ACHN (cell line): ENCODE results near the gene IRF2.
"Not testable (repeated sequence)": the region's sequence is repeated elsewhere in the genome, so short reads cannot be mapped to it uniquely, and the experiment has no call there.

ENCODE experiments used
- DNase-seq: peaks from one replicate; pipeline ENCODE4 v3.0.0-alpha.2; 2015
- in situ Hi-C: cut with HindIII; loops from 2 replicates; pipeline ENCODE4 v1.10.0; 2017; ENCODE audit warnings: low sequenced_read_pairs, low pct_ligation_motif_present, low pct_unique_long_range_greater_than_20kb

Gene IRF2

GRCh38 chr4:184384056-184384809 lies 90.1 kb downstream of the IRF2 start:
- peak; percentile 64 for DNase-seq
- in situ Hi-C loops = no loop called here

GRCh38 chr4:184383497-184384055 lies 90.8 kb downstream of the IRF2 start:
- in situ Hi-C loops = no loop called here
- DNase-seq = peak; percentile 88

- DNase-seq = no peak
- in situ Hi-C loops = no loop called here
Observed at GRCh38 chr4:184382189-184382846, 92.0 kb downstream of the IRF2 start.

- DNase-seq = no peak
- in situ Hi-C loops = no loop called here
Observed at GRCh38 chr4:184380707-184381106, 93.6 kb downstream of the IRF2 start.

- in situ Hi-C loops = not testable (repeated sequence)
Observed at GRCh38 chr4:184380214-184380613, 94.1 kb downstream of the IRF2 start.

GRCh38 chr4:184376923-184377322 lies 97.4 kb downstream of the IRF2 start:
- no peak for DNase-seq
- in situ Hi-C loops = no loop called here

More at GRCh38 chr4:184380214-184380613, 94.1 kb downstream of the IRF2 start:
- DNase-seq = not testable (repeated sequence)

- DNase-seq = no peak
- in situ Hi-C loops = no loop called here
Observed at GRCh38 chr4:184376126-184376838, 98.1 kb downstream of the IRF2 start.

- DNase-seq, in situ Hi-C loops: not testable (repeated sequence)
Observed at GRCh38 chr4:184375623-184376022, 98.7 kb downstream of the IRF2 start.

- in situ Hi-C loops = no loop called here
- DNase-seq = no peak
Observed at GRCh38 chr4:184375027-184375426, 99.3 kb downstream of the IRF2 start.

GRCh38 chr4:184373886-184374405 lies 100.4 kb downstream of the IRF2 start:
- in situ Hi-C loops = no loop called here
- no peak for DNase-seq

GRCh38 chr4:184371390-184371787 lies 103.0 kb downstream of the IRF2 start:
- in situ Hi-C loops = no loop called here

GRCh38 chr4:184370711-184371389 lies 103.5 kb downstream of the IRF2 start:
- in situ Hi-C loops = no loop called here
- no peak for DNase-seq

More at GRCh38 chr4:184371390-184371787, 103.0 kb downstream of the IRF2 start:
- DNase-seq = no peak

GRCh38 chr4:184369871-184370270 lies 104.5 kb downstream of the IRF2 start:
- no peak for DNase-seq
- in situ Hi-C loops = no loop called here

- in situ Hi-C loops = no loop called here
- no peak for DNase-seq
Observed at GRCh38 chr4:184368731-184369130, 105.6 kb downstream of the IRF2 start.

GRCh38 chr4:184368290-184368689 lies 106.1 kb downstream of the IRF2 start:
- no peak for DNase-seq

GRCh38 chr4:184364100-184364921 lies 110.0 kb downstream of the IRF2 start:
- peak; percentile 83 for DNase-seq
- in situ Hi-C loops = no loop called here

More at GRCh38 chr4:184368290-184368689, 106.1 kb downstream of the IRF2 start:
- in situ Hi-C loops = no loop called here

- no peak for DNase-seq
- in situ Hi-C loops = no loop called here
Observed at GRCh38 chr4:184363258-184363657, 111.1 kb downstream of the IRF2 start.
